GM21526 (cell line): ENCODE measurements around the gene ITIH6.
"Not testable (repeated sequence)": the region's sequence is repeated elsewhere in the genome, so short reads cannot be mapped to it uniquely, and the experiment has no call there.

ENCODE experiments used
- ATAC-seq: cut with Tn5 transposase; IDR thresholded peaks from one replicate; pipeline ENCODE4 v1.9.1; 2021; ENCODE audit warnings: moderate library complexity; ENCODE audit not compliant: unreplicated experiment, low FRiP score

ITIH6 gene

GRCh38 chrX:54808605-54809483 is 10.8 kb upstream of the ITIH6 start:
- peak; percentile 89 for ATAC-seq

GRCh38 chrX:54808109-54808604 is 10.1 kb upstream of the ITIH6 start:
- peak; percentile 20 for ATAC-seq

GRCh38 chrX:54807524-54808108 is 9.6 kb upstream of the ITIH6 start, which contains the start of gene MAGED2:
TSS of gene MAGED2 (plus strand) at chrX:54807745. CDS start at chrX:54809332, 1,587 bp downstream.
- ATAC-seq, result no peak

- no peak for ATAC-seq
Measured at GRCh38 chrX:54799046-54799445, 991 bp upstream of the ITIH6 start.

- no peak for ATAC-seq
Measured at GRCh38 chrX:54794795-54795194, 3.3 kb downstream of the ITIH6 start.

GRCh38 chrX:54794028-54794427 is 4.0 kb downstream of the ITIH6 start:
- no peak for ATAC-seq

GRCh38 chrX:54789405-54789804 is 8.7 kb downstream of the ITIH6 start:
- not testable (repeated sequence) for ATAC-seq

- no peak for ATAC-seq
Measured at GRCh38 chrX:54788446-54788845, 9.6 kb downstream of the ITIH6 start.

- no peak for ATAC-seq
Measured at GRCh38 chrX:54786967-54787366, 11.1 kb downstream of the ITIH6 start.

GRCh38 chrX:54785901-54786300 is 12.2 kb downstream of the ITIH6 start:
- ATAC-seq, result no peak

GRCh38 chrX:54776987-54777672 is 20.9 kb downstream of the ITIH6 start:
- no peak for ATAC-seq

- no peak for ATAC-seq
Measured at GRCh38 chrX:54776061-54776460, 22.0 kb downstream of the ITIH6 start.

GRCh38 chrX:54774391-54775094 is 23.5 kb downstream of the ITIH6 start:
- ATAC-seq, result not testable (repeated sequence)

GRCh38 chrX:54758114-54759055 is 39.7 kb downstream of the ITIH6 start:
- ATAC-seq, result no peak

- no peak for ATAC-seq
Measured at GRCh38 chrX:54754854-54755253, 43.2 kb downstream of the ITIH6 start.

GRCh38 chrX:54748626-54749025 is 49.4 kb downstream of the ITIH6 start:
- ATAC-seq, result no peak

- no peak for ATAC-seq
Measured at GRCh38 chrX:54747733-54748393, 50.2 kb downstream of the ITIH6 start.

GRCh38 chrX:54746928-54747327 is 51.1 kb downstream of the ITIH6 start:
- no peak for ATAC-seq

GRCh38 chrX:54745676-54746075 is 52.4 kb downstream of the ITIH6 start:
- ATAC-seq, result no peak
